NK-92 (cell line): Measurements from ENCODE around the gene RERE.

Experiments
- DNase-seq: peaks from one replicate; lab custom pipeline; 2025; ENCODE audit not compliant: unreplicated experiment; lab: John Stamatoyannopoulos, UW

The RERE gene

DNA sequence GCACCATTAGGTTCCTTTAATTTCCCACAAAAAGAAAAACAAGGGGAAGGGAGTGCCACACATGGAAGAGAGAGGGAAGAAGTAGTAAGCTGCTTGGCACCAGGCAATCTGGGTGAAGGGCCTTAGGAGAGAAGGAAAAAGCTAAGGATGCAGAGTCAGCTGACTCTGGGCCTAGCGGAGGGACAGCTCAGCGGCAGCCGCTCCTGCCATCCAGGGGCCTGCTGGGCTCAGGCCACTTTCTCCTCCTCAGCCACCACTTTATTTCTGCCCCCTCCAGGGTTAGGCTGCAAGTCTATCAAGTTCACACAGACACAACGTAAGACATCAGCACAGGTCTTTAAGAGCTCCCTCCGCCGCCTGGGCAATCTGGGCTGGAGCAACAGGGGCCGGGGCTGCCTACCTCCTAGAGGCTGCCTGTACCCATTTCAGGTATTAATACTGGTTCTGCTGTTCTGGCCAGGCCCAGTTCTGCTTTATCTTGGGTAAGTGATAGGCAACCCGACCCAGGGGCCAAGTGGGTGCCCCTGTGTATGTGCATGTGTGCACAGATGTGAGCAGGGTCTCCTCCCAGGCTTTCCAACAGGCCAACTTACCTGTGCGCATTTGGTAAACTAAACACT lies 446.0 kb downstream of the RERE start:
- no peak for DNase-seq

DNA sequence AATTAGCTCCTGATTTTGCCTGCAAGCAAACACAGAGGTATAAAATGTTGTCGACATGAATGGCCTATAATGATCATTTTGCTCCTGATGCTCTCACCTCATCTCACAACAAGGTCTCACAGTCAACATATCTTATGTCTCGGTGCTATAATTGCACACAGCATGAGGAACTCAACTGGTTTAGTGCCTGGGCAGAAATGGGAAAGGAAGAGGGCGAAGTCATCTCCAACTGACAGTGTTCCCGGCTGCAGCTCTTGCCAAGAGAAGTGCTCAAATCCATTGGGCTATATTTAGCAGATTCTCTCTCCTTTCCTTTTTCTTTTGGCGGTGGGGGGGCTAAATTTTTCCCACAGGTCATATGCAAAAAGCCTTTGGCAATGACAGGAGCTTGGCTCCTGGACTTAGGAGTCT lies 446.5 kb downstream of the RERE start:
- DNase-seq = no peak

DNA sequence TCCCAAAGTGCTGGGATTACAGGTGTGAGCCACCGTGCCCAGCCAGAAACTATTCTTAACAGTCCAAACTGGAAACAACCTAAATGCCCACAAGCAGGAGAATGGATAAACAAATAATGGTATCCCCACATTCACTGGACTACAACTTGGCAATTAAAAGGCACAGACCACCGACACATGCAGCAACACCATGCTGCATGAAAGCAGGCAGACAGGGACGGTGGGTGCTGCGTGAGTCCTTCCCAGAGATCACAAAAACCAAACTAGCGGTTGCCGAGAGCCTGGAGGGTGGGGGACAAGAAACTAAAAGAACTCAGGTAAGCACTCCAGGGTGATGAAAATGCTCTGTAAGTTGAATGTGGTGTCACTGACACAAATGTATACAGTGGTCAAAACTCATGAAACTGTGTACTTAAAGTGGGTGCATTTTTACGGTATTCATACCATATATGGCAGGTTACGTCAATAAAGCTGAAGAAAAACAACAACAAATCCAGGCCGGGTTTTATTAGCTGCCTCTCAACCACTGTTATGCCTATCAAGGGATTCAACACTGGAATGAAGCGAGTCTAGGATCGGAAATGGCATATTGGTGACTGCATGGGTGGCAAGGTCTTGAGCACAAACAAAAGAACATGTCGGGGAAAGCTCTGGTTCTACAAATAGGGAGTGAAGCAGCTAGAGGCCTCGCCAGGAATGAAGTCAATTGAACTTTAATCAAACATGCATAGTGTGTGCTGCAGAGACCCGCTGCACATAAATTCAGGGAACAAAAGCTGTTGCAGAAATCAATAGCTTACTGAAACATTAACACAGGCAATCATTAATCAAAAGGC lies 447.2 kb downstream of the RERE start:
- DNase-seq = no peak

DNA sequence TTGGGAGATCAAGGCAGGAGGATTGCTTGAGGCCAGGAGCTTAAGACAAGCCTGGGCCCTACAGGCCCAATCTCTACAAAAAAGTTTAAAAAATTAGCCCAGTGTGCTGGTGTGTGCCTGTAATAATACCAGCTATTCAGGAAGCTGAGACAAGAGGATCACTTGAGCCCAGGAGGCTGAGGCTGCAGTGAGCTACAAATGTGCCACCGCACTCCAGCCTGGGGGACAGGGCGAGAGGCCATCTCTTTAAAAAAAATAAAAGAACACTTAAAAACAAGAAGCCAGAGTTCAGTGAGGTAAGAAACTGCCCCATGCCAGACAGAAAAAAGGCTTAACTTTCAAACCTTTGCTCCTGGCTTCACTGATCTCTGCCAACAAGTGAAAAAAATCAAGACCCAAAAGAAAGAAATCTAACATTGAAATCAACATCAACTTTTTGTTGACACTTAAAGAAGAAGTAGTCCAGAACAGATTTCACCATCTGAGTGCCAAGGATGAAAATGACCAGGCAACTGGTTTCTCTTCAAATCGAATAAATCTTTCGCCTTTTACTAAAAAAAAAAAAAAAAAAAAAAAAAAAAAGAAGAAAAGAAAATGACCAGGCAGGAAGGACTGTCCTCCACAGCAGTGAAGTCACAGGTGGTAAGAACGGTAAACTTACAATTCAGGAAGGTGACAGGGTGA lies 448.3 kb downstream of the RERE start:
- DNase-seq = no peak

DNA sequence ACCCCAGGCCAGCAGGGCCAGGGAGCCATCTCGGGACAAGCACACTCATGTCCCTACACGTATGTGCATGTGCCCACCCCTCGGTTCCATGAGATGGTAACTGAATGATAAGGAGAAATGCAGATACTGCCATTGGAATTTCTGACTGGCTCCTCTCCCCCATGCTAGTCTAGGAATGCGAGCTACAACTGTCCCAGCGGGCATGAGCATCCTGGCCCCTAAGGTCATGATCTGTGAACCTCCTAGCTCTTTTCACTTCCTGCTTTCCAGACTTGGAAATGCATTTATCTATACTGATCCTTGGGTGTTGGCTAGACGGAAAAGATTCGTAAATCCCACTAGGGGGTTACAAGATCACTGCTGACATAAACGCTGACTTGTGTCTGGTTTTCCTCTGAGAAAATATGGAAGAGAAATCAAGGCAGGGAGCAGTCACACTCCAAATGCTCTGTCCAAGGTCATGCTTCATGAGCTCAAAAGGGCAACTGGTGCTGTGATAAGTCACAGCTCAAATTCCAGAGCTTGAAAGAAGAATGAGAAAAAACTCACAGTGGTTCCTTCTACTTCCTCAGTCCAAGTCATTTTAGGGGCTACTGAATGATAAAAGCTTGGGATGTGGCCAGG lies 449.8 kb downstream of the RERE start:
- no peak for DNase-seq

DNA sequence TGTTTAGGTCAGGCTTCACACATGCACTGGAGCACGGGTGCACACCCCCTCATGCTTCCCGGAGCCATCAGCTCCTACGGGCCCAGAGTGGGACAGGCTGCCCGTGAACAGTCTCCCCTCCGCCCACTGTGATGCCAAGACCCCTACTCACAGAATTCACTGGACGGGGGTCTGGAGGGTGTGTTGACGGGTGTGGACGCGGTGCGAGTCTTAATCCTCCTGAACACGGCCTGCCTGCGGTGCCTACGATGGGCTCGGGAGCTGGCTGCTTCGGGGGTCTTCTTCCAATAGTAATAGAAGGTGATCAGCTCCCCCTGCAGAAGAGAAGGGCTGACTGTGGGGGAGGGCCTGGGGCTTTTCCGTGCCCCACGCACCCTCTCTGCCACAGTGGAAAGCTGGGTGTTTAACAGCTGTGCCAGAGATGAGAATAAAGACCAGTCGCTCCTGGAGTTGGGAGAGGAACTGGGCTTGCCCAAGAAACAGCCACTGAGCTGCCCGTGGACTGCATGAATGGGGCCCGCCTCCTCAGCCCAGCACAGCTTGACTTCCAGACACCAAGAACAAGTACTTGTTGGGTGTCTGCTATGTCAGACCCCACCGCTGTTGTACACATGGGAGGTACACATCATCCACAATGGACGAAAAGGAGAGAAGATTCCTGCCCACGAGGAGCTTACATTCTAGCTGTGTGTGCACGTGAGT lies 451.6 kb downstream of the RERE start:
- DNase-seq = no peak

DNA sequence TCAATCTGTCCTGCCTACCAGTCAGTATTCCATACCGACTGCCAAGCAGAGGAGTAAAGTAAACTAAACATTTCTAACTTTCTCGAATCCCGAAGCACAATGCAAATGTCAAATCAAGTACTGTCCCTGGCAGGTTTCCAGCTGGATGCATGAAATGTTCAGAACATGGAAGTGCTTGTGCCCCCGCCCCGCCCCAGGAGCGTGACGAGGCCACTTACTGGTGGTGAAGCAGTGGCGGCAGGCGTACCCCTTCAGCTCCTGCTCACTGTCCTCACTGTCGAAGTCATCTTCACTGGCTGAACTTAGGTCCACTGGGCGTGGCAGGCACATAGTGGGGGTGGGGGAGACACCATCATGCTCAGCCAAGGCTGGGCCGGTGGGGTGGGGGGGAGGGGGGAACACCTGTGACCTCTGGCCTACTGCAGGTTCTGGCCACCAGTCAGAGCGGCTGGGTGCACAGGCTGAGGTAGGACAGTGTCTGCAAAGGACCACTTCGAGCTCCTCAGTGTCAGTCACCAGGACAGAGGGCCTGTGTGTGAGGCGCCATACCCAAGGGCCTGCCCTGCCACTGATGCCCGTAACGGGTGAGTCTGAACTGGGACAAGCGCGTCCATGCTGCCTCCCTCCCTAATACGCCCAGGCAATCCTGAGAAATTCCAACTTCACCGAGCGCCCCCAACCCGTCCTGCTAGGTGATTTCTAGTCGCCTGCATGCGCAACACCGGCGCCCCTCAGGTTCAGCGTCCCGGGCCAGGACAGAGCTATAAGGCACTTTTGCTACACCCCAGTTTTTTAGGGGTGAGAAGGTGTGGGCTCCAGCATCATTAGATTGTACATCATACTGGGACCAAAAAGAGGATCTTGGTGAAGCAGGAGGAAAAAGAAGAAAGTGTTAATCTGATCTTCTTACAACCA lies 452.7 kb downstream of the RERE start:
- no peak for DNase-seq

DNA sequence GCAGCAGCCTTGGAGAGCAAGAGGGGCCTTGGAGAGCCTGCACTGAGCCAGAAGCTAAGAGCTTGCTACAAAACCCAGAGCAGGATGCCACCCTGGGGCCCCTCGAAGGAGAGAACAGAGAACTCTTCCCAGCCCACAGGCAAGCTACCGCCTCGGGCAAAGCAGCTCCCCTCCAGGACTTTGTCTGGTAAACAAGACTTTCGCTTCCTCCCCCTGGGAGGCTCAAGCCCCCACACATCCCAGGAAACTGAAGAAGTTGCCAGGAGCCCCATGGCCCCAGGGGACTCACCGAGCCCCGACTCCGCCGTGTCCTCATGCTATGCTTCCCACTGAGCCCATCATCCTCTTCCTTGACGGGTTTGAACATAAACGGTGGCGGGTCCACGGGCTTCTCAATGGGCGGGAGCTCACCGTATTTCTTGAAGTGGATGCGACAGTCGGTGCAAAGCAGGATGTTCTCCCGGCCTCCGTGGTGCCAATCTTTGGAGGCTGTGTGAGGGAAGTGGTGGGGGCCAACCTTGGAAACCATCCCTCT lies 453.6 kb downstream of the RERE start:
- no peak for DNase-seq

DNA sequence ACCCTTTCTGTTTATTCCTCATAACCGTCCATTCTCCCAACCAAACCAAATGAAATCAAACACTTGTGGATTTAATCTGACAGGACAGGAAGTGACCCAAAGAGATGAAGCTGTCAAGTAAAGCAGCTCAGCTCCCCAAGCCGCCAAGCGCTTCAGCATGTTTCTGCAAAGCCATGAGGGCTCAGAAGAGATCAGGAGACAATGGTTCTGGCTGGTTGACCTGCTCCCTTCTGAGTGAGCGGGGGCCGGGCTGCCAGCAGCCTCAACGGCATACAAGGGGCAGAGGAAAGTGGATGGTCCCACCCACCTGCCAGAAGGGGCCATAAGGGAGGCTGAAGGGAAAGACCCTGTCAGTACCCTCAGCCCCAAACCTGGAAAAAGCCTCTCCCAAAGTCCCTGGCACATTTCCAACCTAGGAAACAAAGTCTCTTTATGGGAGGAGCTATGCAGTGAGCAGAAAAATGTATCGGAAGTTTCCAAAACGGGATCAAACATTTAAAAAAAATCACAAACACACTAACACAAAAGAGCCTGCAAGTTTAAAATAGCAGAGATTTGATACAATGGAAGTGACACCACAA lies 454.2 kb downstream of the RERE start:
- DNase-seq = no peak

DNA sequence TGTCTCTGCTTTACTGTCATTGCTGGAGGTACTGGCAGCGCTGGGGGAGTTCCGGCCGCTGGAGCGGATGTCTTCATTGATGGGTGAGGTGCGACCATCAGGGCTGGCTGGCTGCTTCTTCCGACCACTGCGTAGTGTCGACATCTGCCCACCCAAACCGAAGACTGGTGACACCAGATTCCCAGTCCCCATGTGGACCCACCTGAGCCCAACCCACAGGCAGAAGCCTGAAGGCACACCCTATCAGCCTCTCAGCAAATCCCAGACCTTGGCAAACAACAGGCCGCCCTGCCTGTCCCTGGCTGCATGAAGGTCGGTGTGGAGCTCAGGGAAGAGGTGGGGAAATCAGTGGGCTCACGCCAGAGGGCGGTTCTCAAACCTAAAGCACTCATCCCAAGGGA lies 454.7 kb downstream of the RERE start:
- no peak for DNase-seq

DNA sequence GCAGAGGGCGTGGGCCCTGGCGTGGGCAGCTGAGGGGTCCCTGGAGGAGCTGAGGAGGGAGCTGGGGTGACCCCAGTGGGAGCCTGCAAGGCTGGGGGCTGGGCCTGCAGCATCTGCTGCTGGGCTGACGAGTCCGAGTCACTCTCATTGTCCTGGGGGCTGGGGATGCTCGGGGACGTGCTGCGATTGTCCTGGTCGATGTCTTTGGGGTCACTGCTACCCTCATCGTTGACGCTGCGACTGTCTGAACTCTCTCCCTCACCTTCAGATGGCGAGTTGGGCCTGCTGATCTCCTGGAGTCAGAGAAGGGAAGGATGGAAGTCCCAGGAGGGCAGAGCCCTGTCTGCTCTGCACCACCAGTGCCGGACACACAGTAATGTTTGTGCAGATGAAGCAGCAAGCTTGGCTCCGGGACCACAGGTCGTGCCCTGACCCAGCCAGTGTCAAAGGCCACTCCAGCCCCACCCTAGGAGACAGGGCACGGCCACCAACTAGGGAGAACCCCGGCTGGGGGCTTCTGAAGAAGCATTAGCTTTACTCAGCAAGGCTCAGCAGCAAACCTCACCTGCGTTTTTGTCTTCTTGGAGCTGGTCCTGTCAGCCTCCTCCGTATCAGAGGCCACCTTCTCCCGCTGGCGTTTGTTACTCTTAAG lies 456.1 kb downstream of the RERE start:
- DNase-seq = no peak

DNA sequence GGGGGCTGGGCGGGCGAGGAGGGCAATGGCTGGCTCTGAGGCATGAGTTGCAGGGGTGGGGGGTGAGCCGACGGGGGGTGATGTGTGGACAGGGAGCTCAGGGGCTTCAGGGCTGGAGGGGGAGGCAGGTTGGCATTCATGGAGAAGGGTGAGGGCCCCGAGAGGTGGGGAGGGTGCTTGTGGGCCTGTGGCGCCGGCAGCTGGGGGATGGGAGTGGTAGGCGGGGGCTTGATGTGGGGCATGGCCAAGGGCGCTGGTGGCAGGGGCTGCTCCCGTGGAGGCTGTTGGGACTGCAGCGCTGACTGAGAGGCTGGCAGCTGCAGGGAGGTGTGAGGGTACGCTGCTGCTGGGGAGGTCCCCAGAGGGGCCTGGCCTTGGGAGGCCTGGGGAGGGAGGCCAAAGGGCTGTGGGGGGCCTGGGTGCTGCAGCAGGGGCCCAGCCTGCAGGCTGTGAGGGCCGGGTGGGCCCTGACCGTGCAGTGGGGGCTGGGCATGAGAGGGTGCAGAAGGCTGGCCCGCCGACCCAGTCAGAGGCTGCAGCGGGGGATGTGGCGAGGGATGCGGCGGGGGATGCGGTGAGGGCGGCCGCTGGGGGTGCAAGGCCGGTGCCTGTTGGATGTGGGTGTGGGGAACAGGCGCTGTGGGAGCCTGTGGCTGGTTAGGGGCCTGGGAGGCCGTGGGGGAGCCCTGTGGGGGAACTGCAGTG lies 456.8 kb downstream of the RERE start:
- DNase-seq = no peak

DNA sequence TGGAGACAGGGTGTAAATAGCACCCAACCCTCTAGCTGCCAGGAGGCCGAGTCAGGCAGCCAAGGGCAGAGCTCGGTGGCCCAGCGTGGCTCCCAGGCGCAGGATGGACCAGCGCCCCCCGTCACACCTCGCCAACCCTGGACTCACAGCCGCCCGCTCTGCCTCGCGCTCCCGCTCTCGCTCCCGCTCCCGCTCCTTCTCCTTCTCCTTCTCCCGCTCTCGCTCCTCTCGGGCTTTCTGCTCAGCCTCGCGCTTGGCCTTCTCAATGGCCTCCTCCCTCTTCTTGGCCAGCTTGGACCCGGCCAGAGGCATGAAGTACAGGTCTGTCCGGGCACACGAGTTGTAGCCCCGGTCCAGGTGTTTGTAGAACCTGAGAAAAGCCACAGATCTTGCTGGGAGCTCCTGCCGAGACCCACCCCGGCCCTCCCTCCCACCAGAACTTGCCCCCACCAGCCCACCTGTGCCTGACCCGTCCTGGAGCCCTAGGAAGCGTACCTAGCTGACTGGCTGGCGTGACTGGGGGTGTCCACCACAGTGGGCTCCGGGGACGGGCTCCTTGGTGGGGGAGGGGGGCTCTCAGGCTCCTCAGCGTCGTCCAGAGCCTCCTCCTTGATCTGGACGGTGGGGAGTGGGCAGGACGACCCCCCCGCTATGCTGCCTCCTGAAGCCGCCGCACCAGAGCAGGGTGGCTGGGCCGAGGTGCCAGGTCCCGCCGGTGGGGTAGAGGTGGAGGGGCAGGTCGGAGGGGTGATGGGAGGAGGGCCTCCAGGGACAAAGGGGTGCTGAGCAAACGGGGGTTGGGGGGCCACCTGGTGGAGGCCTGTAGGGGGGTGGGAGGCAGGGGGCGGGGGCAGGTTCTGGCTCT lies 457.6 kb downstream of the RERE start:
- DNase-seq = no peak

DNA sequence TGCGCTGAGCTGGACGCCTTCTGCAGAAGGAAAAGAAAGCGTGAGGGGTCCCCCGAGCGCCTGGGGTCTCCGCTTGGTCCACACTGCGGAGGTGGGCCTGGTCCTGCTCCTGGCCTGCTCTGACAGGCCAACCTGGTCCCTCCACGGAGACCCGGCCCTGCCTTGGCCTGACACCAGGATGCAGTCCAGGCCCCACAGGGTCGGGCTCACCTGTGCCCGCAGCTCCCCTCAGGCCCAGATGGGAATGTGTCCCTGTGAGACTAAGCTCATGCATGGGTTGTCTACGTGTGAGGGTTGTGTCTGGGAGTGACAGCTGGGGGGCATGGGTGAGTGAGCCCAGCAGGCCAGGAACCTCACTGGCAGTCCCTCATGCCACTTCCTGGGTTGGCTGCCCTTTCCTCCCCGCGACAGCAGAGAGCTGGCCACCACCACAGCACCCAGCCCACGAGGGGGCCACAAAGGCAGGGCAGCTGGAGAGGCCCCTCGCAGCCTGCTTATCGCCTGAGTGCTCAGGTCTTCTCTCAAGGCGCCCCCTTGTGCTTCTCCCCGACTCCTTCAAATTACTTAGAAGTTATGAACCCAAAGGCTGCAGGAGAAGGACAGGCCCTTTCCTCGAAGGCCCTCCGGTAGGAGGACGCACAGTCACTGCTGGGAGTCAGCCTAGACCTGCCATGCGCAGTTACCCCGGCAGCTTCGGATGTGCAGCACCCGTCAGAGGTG lies 458.4 kb downstream of the RERE start:
- no peak for DNase-seq

DNA sequence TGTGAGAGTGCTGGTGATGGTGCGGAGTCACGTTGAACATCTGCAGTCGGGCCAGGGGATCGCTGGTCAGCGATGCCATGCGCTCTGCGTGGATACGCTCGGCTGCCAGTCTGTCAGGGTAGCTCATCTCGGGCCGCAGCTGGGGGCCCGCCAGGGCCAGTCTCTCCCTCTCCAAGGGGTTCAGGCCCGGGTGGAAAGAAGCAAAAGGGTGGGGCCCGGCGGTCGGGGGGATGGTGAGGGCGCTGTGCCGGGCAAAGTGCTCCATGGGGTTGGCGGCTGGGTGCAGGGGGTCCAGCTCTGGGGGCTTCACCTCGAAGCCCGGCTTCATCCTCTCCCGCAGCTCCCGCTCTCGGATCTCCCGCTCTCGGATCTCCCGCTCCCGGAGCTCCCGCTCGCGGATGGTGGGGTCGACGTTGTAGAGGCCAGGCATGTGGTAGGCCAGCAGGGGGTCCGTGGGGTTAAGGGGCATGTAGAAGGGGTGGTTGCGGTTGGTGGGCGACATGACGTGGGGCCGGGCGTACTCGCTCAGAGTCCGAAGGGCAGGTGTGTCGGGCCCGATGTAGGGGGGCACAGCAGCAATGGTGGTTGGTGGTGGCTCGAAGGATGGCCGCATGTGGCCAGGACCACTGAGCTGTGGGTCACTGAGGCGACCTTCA lies 459.1 kb downstream of the RERE start:
- no peak for DNase-seq
